H1 (cell line): ENCODE results near the gene PKMYT1. TPM values are rescaled to one million over a fixed set of nuclear protein-coding genes. Genes with fewer than 3 reads are reported as not detected.

Experiments used
- BRCA1 ChIP-seq: IDR thresholded peaks from 2 replicates; pipeline ENCODE4 v1.6.1; 2012; ENCODE audit warnings: low read depth, low read length, improper control_type of control experiment
- CHD7 ChIP-seq: fragments of 300-600 bp; sonication (generic); IDR thresholded peaks from 2 replicates; pipeline ENCODE4 v1.7.1; 2012; ENCODE audit warnings: low read length, moderate library complexity, mild to moderate bottlenecking, inconsistent platforms; ENCODE audit not compliant: insufficient replicate concordance
- CTBP2 ChIP-seq: IDR thresholded peaks from 2 replicates; pipeline ENCODE4 v1.7.0; 2011; ENCODE audit warnings: borderline replicate concordance, mild to moderate bottlenecking, moderate library complexity, mixed read lengths, low read length; ENCODE audit not compliant: insufficient read depth, insufficient read length
- NANOG ChIP-seq: IDR thresholded peaks from 2 replicates; pipeline ENCODE4 v1.6.1; 2011; ENCODE audit warnings: low read length, low read depth, mild to moderate bottlenecking, inconsistent platforms; ENCODE audit not compliant: insufficient read depth, poor library complexity, severe bottlenecking
- POU5F1 ChIP-seq: IDR thresholded peaks from 2 replicates; pipeline ENCODE4 v1.6.1; 2011; ENCODE audit warnings: low read depth, mild to moderate bottlenecking, low read length, moderate library complexity
- SIX5 ChIP-seq: IDR thresholded peaks from 2 replicates; pipeline ENCODE4 v1.6.1; 2011; ENCODE audit warnings: mild to moderate bottlenecking, low read depth, low read length
- SP1 ChIP-seq: IDR thresholded peaks from 2 replicates; pipeline ENCODE4 v1.6.1; 2011; ENCODE audit warnings: low read depth, low read length
- polyA plus RNA-seq, 7 experiments: library from polyadenylated mRNA; depleted of rRNA in 3 of 7; stranded (reverse) in 5 of 7; unstranded in 2 of 7; fragments of >200 nt in 5 of 7; fragments of 200-250 nt in 2 of 7; gene quantifications; 1 replicate in 5 of 7; 2 replicates in 1 of 7; 4 replicates in 1 of 7; pipeline versions ENCODE4 v1.2.1 to v1.2.3, GENCODE V29; 2011 to 2013; ENCODE audit warnings: missing spikeins in 2 of 7, mixed read lengths in 2 of 7
- total RNA-seq: library from RNA; stranded (reverse); fragmentation: NEBNext Ultra II Directional; extraction: Animal tissue kit (Norgen Biotek cat#: 25700); gene quantifications from 2 replicates; pipeline ENCODE4 v1.2.1, GENCODE V29; 2021
- TF ChIP-seq, protein P1 (sequence below): IDR thresholded peaks from 2 replicates; pipeline ENCODE4 v1.6.1; 2012; ENCODE audit warnings: low read length, inconsistent platforms

Gene PKMYT1
- total and polyA plus RNA-seq, 2 of the 8 experiments (the other 6 are each of a cell fraction or from before 2014, with no cell fraction given): 74.7 to 85.2 TPM

DNA sequence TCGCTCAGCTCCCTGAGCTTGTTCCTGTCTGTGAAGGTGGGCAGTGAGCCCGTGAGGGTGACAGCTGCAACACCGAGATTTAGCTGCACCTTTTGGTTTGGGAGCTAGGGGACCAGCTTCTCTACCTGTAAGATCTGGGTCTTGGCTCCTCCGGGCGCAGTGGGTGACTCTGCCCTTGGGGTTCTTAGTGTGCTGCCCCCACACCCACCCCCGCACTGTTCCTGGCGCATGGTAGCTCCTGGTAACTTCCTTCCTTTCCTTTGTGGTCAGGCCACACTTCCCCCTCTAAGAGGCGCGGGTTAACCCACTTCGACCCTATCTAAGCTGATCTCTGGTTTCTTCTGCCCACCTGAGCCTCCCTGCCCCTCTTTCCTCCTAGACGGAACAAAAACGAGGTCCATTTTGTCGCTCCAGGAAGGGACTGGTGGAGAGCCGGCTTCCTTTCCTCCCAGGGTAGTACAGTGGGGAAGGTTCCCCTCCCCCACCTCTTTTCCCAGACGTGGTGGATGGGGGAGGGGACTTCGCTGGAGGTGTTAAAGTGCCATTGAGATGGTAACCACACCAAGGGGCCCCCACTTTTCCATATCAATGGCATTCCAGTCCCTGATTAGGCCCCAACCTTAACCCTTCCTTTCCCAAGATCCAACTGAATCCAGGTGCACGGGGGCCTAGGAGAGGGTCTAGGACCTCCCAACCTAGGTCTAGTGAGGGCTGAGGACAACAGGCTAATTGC, 27.9 kb upstream of the PKMYT1 start (continued):
- TF ChIP-seq CHD7 (no peak), SIX5 (no peak), CTBP2 (peak; percentile 93), NANOG (peak; percentile 84), POU5F1 (peak; percentile 100), BRCA1 (no peak; the same call in 1 of the 2 replicates), SP1 (peak; percentile 100)
- TF ChIP-seq, protein P1, sequence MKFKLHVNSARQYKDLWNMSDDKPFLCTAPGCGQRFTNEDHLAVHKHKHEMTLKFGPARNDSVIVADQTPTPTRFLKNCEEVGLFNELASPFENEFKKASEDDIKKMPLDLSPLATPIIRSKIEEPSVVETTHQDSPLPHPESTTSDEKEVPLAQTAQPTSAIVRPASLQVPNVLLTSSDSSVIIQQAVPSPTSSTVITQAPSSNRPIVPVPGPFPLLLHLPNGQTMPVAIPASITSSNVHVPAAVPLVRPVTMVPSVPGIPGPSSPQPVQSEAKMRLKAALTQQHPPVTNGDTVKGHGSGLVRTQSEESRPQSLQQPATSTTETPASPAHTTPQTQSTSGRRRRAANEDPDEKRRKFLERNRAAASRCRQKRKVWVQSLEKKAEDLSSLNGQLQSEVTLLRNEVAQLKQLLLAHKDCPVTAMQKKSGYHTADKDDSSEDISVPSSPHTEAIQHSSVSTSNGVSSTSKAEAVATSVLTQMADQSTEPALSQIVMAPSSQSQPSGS: peak; percentile 89
